ENCODE data around the gene SLC13A3.

SLC13A3 gene, protein sequence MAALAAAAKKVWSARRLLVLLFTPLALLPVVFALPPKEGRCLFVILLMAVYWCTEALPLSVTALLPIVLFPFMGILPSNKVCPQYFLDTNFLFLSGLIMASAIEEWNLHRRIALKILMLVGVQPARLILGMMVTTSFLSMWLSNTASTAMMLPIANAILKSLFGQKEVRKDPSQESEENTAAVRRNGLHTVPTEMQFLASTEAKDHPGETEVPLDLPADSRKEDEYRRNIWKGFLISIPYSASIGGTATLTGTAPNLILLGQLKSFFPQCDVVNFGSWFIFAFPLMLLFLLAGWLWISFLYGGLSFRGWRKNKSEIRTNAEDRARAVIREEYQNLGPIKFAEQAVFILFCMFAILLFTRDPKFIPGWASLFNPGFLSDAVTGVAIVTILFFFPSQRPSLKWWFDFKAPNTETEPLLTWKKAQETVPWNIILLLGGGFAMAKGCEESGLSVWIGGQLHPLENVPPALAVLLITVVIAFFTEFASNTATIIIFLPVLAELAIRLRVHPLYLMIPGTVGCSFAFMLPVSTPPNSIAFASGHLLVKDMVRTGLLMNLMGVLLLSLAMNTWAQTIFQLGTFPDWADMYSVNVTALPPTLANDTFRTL

DNA sequence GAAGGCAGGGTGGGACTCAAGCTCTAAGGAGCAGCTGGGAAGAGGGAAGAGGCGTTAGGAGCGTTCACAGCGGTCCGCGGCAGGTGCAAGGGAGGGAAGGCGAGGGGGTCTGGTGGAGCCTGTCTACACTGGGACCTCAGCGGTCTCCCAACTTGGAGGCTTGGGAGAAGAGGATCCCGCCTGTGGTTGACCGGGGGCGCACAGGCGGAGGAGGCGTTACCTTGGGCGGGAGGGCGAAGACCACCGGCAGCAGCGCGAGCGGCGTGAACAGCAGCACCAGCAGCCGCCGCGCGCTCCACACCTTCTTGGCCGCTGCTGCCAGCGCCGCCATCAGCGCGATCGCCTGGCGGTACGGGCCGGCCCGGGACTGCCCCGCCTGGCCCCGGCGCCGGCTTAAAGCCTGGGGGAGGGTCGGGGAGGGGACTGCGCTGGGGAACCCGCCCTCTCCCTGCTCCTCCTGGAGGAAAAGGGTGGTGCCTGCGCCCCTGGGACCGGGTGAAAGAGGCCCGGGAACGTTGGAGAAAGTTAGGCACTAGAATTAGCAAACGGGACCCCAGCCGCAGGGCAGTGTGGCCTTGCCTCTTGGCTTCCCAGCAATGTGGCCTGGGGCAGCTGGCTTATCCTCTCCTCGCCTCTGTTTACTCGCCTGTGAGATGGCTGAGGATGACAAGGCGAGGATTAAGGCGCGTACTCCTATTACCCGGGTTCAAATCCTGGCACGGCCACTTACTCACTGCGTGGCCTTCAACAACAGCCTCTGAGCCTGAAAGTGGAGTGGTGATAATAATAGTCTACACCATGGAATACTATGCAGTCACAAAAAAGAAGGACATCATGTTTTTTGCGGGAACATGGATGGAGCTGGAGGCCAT lies at the start of gene SLC13A3:
Gene SLC13A3 (minus strand): TSS at position 369 of the 872 bp plus-strand sequence. CDS start 38 bp downstream, at position 331.
- DNase-seq, result peak in 27 of 56 donors; percentile 8 to 63 (median 36)

DNA sequence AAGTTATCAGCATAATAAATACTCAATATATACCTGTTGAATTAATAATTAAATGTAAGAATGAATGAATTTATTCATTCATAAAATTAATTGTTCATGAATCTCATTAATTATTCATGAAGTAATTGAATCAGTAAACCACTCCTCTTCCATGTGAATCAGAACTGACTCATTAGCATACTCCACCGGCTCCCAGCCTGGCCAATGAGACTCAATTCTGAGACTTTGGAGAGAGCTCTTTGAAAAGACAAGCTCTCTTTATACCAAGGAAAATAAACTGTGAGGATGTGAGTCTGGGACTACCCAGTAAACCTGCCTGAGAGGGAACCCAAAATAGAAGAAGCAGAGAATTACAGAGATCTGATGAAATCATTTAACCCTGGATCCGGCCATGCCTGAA lies 49.8 kb upstream of the SLC13A3 start:
- DNase-seq, result no peak

DNA sequence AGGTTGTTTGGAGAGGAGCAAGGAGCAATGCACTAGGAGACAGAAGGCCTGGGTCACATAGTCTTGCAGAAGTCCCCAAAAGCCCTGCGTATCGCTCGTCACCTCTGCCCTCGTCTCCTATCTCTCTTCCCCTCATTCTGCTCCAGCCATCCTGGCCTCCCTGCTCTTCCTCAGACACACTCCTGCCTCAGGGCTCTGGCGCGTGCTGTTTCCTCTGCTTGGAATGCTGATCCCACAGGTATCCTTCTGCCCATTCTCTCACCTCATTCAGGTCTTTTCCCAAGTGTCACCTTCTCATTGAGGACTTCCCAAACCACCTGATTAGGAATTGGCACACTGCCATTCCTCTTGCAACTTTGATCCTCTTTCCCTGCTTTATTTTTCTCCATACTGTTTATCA lies 49.2 kb upstream of the SLC13A3 start:
- DNase-seq, result no peak

DNA sequence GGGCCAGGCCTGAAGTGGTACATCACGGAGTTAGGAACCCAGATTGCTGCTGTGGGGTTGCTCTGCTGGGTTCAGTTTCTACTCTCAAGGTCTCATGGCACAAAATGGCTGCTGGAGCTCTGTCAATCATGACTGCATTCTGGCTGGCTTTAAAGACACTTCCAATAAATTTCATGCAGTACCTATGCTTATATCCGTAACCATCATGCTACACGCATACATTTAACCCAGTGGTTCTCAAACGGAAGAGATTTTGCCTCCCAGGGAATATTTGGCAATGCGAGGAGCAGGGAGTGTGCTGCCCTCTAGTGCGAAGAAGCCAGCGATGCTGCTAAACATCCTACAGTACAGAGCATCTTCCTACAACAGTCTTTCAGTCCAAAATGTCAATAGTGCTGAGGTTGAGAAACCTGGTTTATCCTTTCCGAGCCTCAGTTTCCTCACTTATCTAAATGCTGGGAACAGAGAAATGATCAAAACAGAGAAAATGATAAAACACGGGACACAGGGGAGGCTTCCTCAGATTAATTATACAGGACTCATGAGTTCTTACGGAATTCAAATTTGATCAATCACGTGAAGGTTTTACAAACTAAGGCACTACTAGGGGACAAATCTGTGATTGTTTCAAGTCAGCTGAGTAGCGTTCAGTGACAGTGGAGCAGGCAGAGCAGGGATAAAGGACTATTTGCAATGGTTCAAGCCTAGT lies 48.5 kb upstream of the SLC13A3 start:
- peak in 2 of 56 donors; percentile 3 to 12 for DNase-seq

DNA sequence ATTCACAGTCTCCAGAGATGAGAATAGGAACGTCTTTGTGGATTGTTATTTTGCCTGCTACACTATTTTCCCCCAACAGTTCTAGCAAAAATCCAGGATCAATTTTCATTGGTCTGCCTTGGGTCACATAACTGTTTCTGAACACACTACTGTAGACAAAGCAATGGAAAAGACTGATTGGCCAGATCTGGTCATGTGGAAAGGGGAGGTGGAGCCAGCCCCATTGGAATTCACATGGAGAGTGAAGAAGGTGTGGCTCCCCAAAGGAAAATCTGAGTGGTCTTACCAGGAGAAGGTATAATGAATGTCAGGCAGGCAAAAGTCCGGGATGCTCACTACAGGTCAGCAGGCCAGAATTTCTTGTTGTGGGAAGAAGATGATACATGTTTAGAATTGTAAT lies 47.5 kb upstream of the SLC13A3 start:
- DNase-seq, result no peak

DNA sequence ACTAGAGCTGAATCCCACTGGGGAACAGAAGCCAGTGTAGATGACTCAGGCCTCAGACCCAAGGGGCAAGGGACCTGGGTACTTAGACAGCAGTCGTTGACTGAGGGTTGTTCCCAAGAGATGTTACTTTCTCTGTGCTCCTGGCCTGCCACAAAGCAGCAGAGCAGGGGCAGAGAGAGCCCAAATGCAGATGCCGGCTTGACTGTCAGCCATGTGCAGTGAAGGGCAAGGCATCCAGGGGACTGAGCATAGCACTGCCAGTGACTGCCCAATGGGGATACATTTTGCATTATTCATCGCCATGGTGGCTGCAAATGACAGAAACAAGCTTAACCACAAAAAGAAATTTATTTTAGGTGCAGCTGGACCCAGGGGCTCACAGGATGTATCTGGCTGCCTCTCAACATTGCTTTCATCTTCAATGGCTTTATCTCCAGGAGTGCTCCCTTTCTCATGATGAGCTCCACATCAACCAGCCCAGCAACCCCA lies 45.6 kb upstream of the SLC13A3 start:
- no peak for DNase-seq

DNA sequence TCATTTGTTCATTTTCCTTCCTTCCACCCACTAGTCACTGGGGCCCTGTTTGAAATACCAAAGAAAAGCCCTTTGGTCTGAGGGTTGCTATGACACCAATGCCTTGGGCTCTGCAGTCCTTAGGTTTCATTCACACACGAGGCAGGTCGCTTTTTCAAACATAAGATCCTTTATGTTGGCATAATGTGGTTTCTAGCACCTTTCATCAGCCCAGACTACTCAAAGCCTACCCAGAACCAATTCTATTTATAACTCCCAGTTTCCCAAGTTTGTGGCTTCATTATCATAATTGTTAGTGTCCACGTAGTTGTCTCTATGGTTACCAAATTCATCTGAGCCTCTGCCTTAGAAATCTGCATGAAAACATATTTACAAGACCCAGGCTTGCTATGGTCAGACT lies 44.6 kb upstream of the SLC13A3 start:
- peak in 2 of 56 donors; percentile 13 to 20 for DNase-seq

DNA sequence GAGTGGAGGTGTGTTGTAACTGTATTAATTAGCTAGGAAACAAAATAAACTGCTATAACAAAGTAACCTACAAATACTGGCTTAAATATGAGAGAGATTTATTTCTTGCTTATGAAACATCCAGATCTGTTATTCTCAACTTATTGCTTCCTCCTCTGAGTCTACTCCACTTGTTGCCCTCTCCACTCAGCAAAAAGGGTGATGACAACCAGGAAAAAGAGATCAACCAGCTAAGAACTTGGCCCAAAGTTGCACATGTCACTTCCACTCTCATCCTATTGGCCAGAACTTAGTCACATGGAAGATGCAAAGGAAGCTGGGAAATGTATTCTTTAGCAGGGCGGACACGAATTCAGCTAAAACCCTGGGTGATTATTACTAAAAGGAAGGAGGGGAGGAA lies 43.2 kb upstream of the SLC13A3 start:
- DNase-seq, result peak in 3 of 56 donors; percentile 6 to 19 (median 17)

DNA sequence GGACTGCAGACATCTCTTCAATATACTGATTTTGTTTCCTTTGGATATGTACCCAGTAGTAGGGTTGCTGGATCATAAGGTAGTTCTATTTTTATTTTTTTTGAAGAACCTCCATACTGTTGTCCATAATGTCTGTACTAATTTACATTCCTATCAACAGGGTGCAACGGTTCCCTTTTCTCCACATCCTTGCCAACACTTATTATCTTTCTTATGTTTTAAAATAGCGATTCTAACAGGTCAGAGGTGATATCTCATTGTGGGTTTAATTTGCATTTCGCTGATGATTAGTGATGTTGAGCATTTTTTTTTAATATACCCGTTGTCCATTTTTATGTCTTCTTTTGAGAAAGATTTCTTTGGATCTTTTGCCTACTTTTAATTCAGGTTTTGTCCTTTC lies 39.9 kb upstream of the SLC13A3 start:
- DNase-seq, result no peak

DNA sequence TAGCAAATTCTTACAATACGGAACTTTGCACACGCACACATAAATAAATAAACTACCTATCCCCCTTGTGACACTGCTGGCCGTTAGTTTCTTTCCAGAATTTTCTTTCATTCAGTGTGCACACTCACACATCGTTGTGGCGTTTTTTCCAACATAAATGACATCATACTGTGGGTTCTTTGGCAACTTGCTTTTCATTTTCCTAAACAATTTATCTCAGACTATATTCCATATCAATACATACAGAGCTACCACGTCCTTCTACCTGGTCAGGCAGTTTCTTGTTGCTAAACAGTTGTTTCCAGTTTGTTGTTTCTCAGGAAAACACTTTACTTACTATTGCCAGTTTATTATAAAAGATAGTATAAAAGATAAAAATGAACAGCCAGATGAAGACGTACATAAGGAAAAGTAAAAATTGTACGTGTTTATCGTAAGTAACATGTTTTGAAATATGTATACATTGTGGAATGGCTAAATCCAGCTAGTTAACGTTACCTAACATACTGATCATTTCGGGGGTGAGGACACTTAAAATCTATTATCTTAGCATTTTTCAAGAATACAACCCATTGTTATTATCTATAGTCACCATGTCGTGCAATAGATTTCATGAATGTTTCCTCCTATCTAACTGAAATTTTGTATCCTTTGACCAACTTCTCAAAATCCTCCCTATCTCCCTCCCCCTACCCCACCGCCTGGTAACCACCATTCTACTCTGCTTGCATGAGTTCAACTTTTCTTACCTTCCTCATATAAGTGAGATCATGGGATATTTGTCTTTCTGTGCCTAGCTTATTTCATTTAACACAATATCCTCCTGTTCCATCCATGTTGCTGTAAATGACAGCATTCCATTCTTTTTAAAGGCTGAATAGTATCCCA lies 39.2 kb upstream of the SLC13A3 start:
- DNase-seq, result no peak

DNA sequence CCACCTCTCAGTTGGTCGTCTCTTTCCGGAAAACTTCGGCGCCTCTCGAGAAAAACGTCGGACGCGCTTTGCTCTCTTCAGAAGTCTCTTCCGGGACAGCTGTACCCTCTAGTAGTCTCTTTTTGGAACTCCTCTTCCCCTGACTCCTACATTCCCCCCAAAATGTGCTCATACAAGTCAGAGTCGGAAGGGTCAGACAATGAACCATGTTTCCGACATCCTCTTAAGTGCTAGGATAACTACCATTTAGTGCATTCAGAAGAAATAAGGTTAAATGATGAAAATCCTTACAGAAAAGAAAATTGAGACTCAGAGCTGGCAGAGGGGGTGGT lies 38.5 kb upstream of the SLC13A3 start:
- DNase-seq, result no peak

DNA sequence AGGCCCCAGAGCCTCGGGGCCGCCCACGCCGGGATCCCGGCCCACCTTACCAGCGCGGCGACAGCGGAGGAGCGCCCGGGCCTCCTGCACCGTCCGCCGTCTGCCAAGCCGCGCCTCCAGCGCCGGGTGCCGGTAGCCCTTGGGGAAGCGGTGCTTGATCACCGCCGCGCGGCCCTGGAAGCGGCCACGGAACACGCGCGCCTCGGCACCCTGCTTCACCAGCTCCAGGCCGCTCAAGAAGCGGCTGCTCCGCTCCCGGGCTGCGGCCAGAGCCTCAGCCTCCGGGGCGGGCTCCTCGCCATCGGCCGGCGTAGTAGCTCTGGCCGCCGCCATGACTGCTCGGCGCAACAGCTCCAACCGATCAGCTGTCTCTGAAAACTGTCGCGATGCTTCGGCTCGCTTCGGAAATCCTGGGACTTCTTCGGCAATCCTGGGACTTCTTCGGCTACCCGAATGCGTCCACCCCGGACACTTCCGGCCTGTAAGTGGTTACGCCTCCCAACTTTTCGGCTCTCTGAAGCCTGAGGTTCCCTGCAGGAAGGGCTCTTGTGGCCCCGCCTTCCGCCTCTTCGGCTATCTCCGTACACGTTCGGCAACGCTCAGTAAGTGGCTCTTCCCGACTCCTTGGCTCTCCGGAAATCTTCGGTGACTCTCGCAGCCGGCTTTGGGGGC lies 38.0 kb upstream of the SLC13A3 start, which contains the start of gene TP53RK:
Gene TP53RK (minus strand): TSS at position 363 of the 672 bp plus-strand sequence. CDS start 30 bp downstream, at position 333.
- peak; percentile 43 to 98 (median 93) for DNase-seq

DNA sequence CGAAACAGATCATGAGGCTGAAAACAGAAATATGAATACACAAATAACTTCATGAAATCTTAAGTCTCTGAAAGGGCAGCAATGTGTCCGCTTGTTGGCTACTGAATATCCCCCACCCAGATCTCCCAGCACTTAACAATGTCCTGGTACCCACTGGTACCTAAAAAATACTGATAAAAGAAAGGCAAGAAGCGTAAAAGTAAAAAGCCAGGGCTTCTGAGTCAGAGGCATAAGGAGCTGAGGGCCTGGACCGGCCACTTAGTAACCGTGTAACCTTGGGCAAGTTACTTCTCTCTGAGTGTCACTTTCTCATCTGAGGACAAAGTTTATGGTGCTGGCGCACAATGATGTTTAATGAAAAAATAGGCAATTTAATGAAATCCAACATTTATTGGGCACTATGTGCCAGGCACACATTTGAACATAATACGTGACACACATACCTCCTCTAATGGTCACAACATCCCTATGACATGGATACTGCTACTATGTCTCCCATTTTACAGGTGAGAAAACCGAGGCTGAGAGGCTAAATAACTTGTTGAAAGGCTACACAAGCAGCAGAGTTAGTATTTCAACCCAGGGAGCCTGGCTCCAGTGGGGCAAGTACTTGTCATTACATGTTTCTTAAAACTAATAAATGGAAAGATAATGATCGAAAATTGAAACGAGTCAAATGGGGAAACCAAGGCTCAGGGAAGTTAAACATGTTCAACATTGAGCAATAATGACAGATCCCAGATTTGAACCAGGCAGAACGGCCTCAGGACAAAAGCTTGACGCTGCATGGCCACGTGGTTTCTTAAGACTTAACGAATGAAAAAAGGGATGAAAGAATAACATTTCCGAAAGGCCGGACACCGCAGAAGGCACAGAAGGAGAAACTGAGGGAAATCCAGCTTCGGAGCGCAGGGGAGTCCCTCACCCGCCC lies 37.2 kb upstream of the SLC13A3 start:
- peak in 3 of 56 donors; percentile 54 to 64 (median 57) for DNase-seq

DNA sequence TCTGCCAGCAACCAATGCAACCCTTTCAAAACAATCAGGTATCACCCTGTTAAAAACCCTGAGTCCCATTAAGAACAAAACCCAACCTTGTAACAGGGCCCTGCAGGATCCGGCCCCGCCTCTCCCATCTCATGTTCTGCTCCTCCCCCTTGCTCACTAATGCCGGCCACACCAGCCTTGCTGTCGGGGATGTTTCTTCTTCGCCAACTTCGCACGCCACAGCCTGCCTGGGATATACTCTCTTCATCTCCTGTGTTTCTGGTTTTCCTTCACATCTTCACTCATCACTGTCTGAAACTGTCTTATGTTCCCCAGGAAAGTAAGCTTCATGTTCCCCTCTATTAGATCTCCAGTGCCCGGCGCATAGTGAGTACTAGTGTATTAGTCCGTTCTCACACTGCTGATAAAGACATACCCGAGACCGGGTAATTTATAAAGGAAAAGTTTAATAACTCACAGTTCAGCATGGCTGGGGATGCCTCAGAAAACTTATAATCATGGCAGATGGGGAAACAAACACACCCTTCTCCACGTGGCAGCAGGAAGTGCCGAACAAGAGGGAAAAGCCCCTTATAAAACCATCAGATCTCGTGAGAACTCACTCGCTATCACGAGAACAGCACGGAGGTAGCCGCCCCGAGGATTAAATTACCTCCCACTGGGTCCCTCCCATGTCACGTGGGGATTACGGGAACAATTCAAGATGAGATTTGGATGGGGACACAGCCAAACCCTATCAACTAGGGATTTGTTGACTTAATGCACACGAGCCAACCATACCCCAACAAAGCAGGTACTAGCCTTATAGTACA lies 32.9 kb upstream of the SLC13A3 start:
- peak in 10 of 56 donors; percentile 8 to 33 (median 14) for DNase-seq

DNA sequence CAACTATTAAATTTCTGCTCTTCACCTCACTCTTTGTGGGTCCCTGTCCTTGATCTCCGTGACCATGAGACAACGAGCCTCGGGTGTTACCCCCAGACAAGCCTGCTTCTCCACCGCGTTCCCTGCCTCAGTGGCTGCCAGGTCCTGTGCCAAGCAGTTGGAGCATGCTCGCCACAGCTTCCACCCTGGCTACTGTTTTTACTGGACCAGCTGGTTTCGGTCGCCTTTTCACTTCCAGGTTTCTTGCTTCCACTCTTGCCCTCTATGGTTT lies 32.3 kb upstream of the SLC13A3 start:
- peak in 1 of 56 donors; percentile 14 for DNase-seq

DNA sequence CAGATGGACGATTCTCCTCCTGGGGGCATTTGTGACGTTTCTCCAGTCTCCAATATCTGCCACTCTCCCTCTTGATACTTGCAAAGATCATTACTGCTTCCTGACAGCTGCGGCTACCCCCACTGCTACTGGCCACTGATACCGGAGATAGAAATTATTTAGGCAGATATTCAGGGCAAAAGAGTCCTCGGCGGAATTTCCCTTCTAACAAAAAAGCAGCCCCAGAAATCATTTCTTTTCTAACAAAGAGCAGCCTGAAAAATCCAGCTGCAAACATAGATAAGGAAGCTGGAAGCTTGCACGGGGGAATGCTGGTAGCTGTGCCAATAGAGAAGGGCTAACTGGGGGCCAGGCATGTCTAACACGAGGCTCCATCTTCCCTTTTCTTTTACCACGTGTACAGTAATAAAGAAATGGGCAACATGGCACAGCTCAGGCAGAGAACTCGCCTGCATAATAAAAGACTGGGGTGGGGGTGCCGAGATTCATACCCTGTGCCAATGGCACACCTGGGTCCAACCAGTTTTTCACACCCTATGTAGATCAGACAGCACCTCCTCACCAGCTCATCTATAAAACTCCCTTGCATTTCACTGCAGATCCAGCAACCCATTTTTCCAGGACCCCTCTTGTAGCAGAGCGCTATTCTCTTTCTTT lies 31.9 kb upstream of the SLC13A3 start:
- DNase-seq, result no peak
